ENCODE measurements around the gene SUMO3. TPM values are rescaled to one million over a fixed set of nuclear protein-coding genes. Genes with fewer than 3 reads are reported as not detected.

SUMO3 gene
- total and polyA plus RNA-seq, 2 of the 4 experiments (the other 2 are of a cell fraction): 64.9 to 101 TPM

GRCh38 chr21:44846224-44846484, 28.3 kb upstream of the SUMO3 start:
- peak overlapping the region; percentile 24 to 30; a peak in 1 of 4 replicates for H4K8ac ChIP-seq (ENCODE audit: low read depth in 2 of 2, low read length in 2 of 2)
- dilution Hi-C loops (cut with HindIII; ENCODE audit: low sequenced_read_pairs, unreplicated experiment) (no loop called here), in situ Hi-C loops (cut with MboI; ENCODE audit: low sequenced_read_pairs) (no loop called here), intact Hi-C loops (cut with micrococcal nuclease) (no loop called here)
- peaks cover 22% of the 10 kb centered on the region for H3K36me3 ChIP-seq (ENCODE audit: control insufficient read depth, insufficient read depth, low read length)
- BruUV-seq (replicated peaks): no TSS peak
- no peak for TF ChIP-seq RFX5 (IDR thresholded peaks at IDR 0.05; ENCODE audit: low read depth, low read length)
- no peak for TF ChIP-seq SMC3 (IDR thresholded peaks at IDR 0.05; ENCODE audit: low read depth, low read length)
- no peak for TF ChIP-seq MAFK (IDR thresholded peaks at IDR 0.05; ENCODE audit: low read depth, low read length)
- no peak for TF ChIP-seq CEBPB (IDR thresholded peaks at IDR 0.05; ENCODE audit: low read depth, low read length)
- no peak for TF ChIP-seq USF2 (IDR thresholded peaks at IDR 0.05; ENCODE audit: low read depth, low read length)
- TF ChIP-seq CTCF (conservative IDR thresholded peaks at IDR 0.05; ENCODE audit: low read depth, low read length): no peak
- no peak for TF ChIP-seq RCOR1 (IDR thresholded peaks at IDR 0.05; ENCODE audit: insufficient replicate concordance, low read length)
- no peak for TF ChIP-seq MAZ (IDR thresholded peaks at IDR 0.05; ENCODE audit: borderline replicate concordance, low read depth, low read length)
- TF ChIP-seq, protein P1, sequence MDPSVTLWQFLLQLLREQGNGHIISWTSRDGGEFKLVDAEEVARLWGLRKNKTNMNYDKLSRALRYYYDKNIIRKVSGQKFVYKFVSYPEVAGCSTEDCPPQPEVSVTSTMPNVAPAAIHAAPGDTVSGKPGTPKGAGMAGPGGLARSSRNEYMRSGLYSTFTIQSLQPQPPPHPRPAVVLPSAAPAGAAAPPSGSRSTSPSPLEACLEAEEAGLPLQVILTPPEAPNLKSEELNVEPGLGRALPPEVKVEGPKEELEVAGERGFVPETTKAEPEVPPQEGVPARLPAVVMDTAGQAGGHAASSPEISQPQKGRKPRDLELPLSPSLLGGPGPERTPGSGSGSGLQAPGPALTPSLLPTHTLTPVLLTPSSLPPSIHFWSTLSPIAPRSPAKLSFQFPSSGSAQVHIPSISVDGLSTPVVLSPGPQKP (IDR thresholded peaks at IDR 0.05; ENCODE audit: borderline replicate concordance, low read depth, low read length): no peak
- no peak for TF ChIP-seq CHD1 (IDR thresholded peaks at IDR 0.05; ENCODE audit: low read depth, low read length)
- TF ChIP-seq FOS (IDR thresholded peaks at IDR 0.05; ENCODE audit: low read depth, low read length): no peak
- no peak overlapping the region for H3K9ac ChIP-seq (ENCODE audit: low read depth, low read length)
- no peak overlapping the region for H3K27ac ChIP-seq (ENCODE audit: insufficient read depth, low read length)
- H3K23ac ChIP-seq (ENCODE audit: low read depth, low read length): peak overlapping the region; percentile 17; the same call in 1 of the 2 replicates
- H2AK9ac ChIP-seq (replicated peaks; ENCODE audit: low read depth, low read length, poor library complexity): peak overlapping the region; percentile 8
- H3K14ac ChIP-seq (replicated peaks; ENCODE audit: low read depth, low read length): no peak overlapping the region; the same call in 1 of the 2 replicates
- H3K9me1 ChIP-seq (ENCODE audit: insufficient read depth, low read length): peaks cover 13% of the 10 kb centered on the region; the same call in 1 of the 2 replicates
- no peaks in the 10 kb centered on the region for H3K9me3 ChIP-seq (ENCODE audit: control insufficient read depth, insufficient read depth, low read length)
- no peak overlapping the region for H3K56ac ChIP-seq (ENCODE audit: extremely low read depth, insufficient read depth, low read length)
- H4K5ac ChIP-seq (ENCODE audit: low read depth, low read length): no peak overlapping the region
- peaks cover 2% of the 10 kb centered on the region; the same call in 1 of the 2 replicates for H3K4me1 ChIP-seq (ENCODE audit: control insufficient read depth, insufficient read depth, low read length)
- H3K4me2 ChIP-seq (ENCODE audit: low read depth, low read length): peak overlapping the region; percentile 51
- H3K27me3 ChIP-seq (ENCODE audit: control insufficient read depth, insufficient read depth, low read length): peaks cover 17% of the 10 kb centered on the region
- no peak overlapping the region for H2BK5ac ChIP-seq (ENCODE audit: low read depth, low read length, poor library complexity, severe bottlenecking)
- peaks cover 6 to 15% of the 10 kb centered on the region in 2 experiments; a peak in 2 of 4 replicates for H3K79me1 ChIP-seq (ENCODE audit: low read depth in 1 of 2, low read length in 2 of 2)
- no peaks in the 10 kb centered on the region; the same call in 1 of the 2 replicates for H4K20me1 ChIP-seq (ENCODE audit: insufficient read depth, low read length)
- peak; percentile 3; the same call in 1 of the 2 replicates for ATAC-seq (ENCODE audit: low read depth)
- no peak overlapping the region for H2BK15ac ChIP-seq (ENCODE audit: low read depth, low read length)
- POLR2A ChIA-PET (ENCODE audit: unreplicated experiment): interaction anchor here (1.2 kb wide), 1 partner anchor 28 kb away, joined by 3 read pairs; no protein-coding TSS in a partner anchor
- no peak overlapping the region for H2AK5ac ChIP-seq (ENCODE audit: low read depth, low read length)
- no peak overlapping the region for H3K4me3 ChIP-seq (ENCODE audit: insufficient read depth, low read depth, low read length)
- H2BK120ac ChIP-seq (ENCODE audit: low read depth, low read length): no peak overlapping the region
- no peak overlapping the region for H2BK20ac ChIP-seq (ENCODE audit: low read depth, low read length)
- no peak for DNase-seq
- H3K4ac ChIP-seq (ENCODE audit: low read depth, low read length): no peak overlapping the region
- peak overlapping the region; percentile 83 for H2AFZ ChIP-seq (replicated peaks; ENCODE audit: low read length, poor library complexity)
- H4K91ac ChIP-seq (ENCODE audit: insufficient read depth, low read depth, low read length): no peak overlapping the region
- 43% methylated on average over 1 of the region's 1 CpG; no CpG with 5 or more reads in 1 of the 2 experiments for WGBS, 2 experiments (ENCODE audit: extremely low coverage in 2 of 2, insufficient read length in 1 of 2)
- H3K18ac ChIP-seq (ENCODE audit: low read depth, low read length): no peak overlapping the region
- CTCF ChIA-PET: no interaction called here

Measured in IMR-90 (cell line).